WERI-Rb-1 (cell line): Measurements from ENCODE around the gene TREM1.

Source experiments
- DNase-seq: peaks from one replicate; pipeline ENCODE4 v3.0.0-alpha.2; 2020
- H3K27ac ChIP-seq: fragments of 250-450 bp; sonication (Bioruptor Pico); 2 replicates; pipeline ENCODE4 v1.5.1; 2020; ENCODE audit warnings: mild to moderate bottlenecking, moderate library complexity
- H3K27me3 ChIP-seq: fragments of 250-450 bp; sonication (Bioruptor Pico); 2 replicates; pipeline ENCODE4 v1.5.1; 2021; ENCODE audit warnings: mild to moderate bottlenecking, low read depth, moderate library complexity; ENCODE audit not compliant: insufficient read depth, severe bottlenecking
- H3K36me3 ChIP-seq: fragments of 250-450 bp; sonication (Bioruptor Pico); 2 replicates; pipeline ENCODE4 v1.5.1; 2020; ENCODE audit warnings: mild to moderate bottlenecking, moderate library complexity
- H3K4me3 ChIP-seq: 2 replicates; pipeline ENCODE4 v1.5.1; 2011; ENCODE audit warnings: low read depth, mild to moderate bottlenecking, control low read depth, low read length
- H3K9me3 ChIP-seq: fragments of 250-450 bp; sonication (Bioruptor Pico); 2 replicates; pipeline ENCODE4 v1.5.1; 2021; ENCODE audit warnings: mild to moderate bottlenecking, moderate library complexity; ENCODE audit not compliant: severe bottlenecking
- TF ChIP-seq, protein P1 (sequence below): IDR thresholded peaks from 2 replicates; pipeline ENCODE4 v1.5.1; 2011; ENCODE audit warnings: low read depth, mild to moderate bottlenecking, control low read depth, inconsistent platforms, low read length

TREM1 gene

DNA sequence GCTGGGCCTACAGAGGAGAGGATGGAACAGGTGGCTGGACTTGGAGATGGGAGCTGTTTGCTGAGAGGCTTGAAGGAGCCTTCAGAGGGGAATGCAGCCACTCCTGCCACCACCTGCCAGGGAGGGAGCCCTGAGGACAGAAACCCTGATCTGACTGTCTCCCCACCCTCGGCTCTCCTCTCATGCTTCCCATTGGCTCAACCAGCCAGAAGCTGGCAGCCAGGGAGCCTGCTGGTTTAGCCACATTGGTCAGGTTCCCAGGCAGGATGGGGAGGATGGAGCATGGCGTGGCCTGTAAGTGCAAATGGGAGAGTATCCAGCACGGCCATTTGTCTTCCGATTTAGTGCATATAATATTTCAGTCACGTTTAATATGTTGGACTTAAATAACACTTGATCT lies 12.8 kb downstream of the TREM1 start:
- Histone ChIP-seq H3K27ac (no peak overlapping the region), H3K4me3 (no peak overlapping the region), H3K27me3 (peaks cover 34% of the 10 kb centered on the region), H3K36me3 (no peaks in the 10 kb centered on the region), H3K9me3 (no peaks in the 10 kb centered on the region)
- TF ChIP-seq, protein P1, sequence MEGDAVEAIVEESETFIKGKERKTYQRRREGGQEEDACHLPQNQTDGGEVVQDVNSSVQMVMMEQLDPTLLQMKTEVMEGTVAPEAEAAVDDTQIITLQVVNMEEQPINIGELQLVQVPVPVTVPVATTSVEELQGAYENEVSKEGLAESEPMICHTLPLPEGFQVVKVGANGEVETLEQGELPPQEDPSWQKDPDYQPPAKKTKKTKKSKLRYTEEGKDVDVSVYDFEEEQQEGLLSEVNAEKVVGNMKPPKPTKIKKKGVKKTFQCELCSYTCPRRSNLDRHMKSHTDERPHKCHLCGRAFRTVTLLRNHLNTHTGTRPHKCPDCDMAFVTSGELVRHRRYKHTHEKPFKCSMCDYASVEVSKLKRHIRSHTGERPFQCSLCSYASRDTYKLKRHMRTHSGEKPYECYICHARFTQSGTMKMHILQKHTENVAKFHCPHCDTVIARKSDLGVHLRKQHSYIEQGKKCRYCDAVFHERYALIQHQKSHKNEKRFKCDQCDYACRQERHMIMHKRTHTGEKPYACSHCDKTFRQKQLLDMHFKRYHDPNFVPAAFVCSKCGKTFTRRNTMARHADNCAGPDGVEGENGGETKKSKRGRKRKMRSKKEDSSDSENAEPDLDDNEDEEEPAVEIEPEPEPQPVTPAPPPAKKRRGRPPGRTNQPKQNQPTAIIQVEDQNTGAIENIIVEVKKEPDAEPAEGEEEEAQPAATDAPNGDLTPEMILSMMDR: no peak
- DNase-seq: no peak

DNA sequence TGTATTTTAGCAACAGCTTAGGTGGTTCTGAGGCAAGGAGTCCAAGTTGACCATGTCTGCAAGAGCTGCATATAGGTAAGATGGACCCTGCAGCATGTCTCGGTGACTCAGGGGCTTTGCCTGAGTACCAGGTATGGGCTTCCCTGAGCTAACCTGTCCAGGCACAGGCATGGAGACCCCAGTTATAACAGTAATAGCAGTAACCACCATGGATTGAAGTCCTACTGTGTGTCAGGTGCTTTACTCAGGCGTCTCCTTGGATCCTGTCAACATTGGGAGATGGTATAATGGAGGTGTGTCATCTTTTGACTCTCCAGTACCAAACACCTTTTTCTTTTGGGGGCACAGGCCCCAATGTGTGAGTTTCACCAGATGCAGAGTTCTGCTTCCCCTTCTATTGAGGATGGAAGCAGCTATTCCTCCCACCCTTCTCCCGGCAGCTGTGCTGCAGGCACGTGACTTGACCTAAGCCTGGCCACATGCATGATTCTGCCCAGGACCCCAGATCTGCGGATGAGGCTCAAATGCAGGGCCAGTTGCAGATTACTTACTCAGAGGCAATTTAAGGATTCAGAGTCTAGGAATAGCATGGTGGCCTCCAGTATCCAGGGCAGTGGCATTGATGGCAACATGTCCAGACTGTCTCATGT lies 13.8 kb downstream of the TREM1 start:
- no peak overlapping the region for H3K4me3 ChIP-seq
- TF ChIP-seq, protein P1: no peak
- H3K9me3 ChIP-seq: no peaks in the 10 kb centered on the region
- H3K36me3 ChIP-seq: no peaks in the 10 kb centered on the region
- peaks cover 34% of the 10 kb centered on the region for H3K27me3 ChIP-seq
- no peak overlapping the region for H3K27ac ChIP-seq
- no peak for DNase-seq

- Histone ChIP-seq H3K27me3 (peaks cover 34% of the 10 kb centered on the region), H3K4me3 (no peak overlapping the region), H3K27ac (no peak overlapping the region), H3K36me3 (no peaks in the 10 kb centered on the region), H3K9me3 (no peaks in the 10 kb centered on the region)
- TF ChIP-seq, protein P1: no peak
- no peak for DNase-seq
Observed at GRCh38 chr6:41271901-41272395, 14.5 kb downstream of the TREM1 start.

DNA sequence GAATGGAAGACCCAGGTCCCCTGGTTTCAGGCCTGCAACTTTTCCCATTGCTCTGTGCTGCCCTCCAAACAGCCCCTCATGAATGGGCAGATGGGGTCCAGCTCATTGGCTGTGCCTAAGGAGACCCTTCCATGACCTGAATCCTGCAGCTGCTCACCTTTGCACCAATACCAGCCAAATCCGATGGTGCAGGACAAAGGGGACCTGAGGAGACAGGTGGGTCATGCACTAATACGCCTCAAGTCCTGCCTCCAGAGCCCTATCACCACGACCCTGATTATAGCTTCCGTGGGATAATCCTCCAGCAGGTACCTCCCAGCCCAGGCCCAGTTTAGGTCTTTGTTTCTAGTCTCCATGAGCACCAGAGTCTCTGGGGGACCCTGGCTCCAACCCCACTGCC lies 16.8 kb downstream of the TREM1 start:
- TF ChIP-seq, protein P1: no peak
- no peaks in the 10 kb centered on the region for H3K9me3 ChIP-seq
- peaks cover 15% of the 10 kb centered on the region for H3K27me3 ChIP-seq
- H3K27ac ChIP-seq: no peak overlapping the region
- no peaks in the 10 kb centered on the region for H3K36me3 ChIP-seq
- H3K4me3 ChIP-seq: no peak overlapping the region
- no peak for DNase-seq

- Histone ChIP-seq H3K9me3 (no peaks in the 10 kb centered on the region), H3K27me3 (peaks cover 15% of the 10 kb centered on the region), H3K36me3 (no peaks in the 10 kb centered on the region), H3K4me3 (no peak overlapping the region), H3K27ac (no peak overlapping the region)
- TF ChIP-seq, protein P1: no peak
- no peak for DNase-seq
Observed at GRCh38 chr6:41269166-41269565, 17.3 kb downstream of the TREM1 start.

- Histone ChIP-seq H3K9me3 (peaks cover 3% of the 10 kb centered on the region), H3K27me3 (peaks cover 11% of the 10 kb centered on the region), H3K4me3 (no peak overlapping the region), H3K27ac (no peak overlapping the region), H3K36me3 (no peaks in the 10 kb centered on the region)
- DNase-seq: no peak
- TF ChIP-seq, protein P1: no peak
Observed at GRCh38 chr6:41268478-41268877, 18.0 kb downstream of the TREM1 start.
